GM23338 (cell line): Measurements from ENCODE around the gene DYRK4. TPM values are rescaled to one million over a fixed set of nuclear protein-coding genes. Genes with fewer than 3 reads are reported as not detected.

Experiments
- ATAC-seq: fragments of 200-7000 bp; cut with Tn5 transposase; 3 replicates; pipeline ENCODE4 v1.9.1; 2020
- DNase-seq: peaks from one replicate; pipeline ENCODE4 v3.0.0-alpha.2; 2015; ENCODE audit warnings: low spot score
- H2AFZ ChIP-seq: fragments of 200-600 bp; sonication (generic); 2 replicates; pipeline ENCODE4 v1.8.0; 2016; ENCODE audit warnings: antibody characterized with exemption, mild to moderate bottlenecking, moderate library complexity
- H3F3A ChIP-seq: fragments of 200-600 bp; sonication (generic); replicated peaks from 2 replicates; pipeline ENCODE4 v1.8.0; 2017; ENCODE audit warnings: antibody characterized with exemption, mixed run types, low read depth
- H3K27ac ChIP-seq: fragments of 200-600 bp; sonication (generic); 2 replicates; pipeline ENCODE4 v1.6.1; 2016; ENCODE audit warnings: low read depth
- H3K27me3 ChIP-seq: fragments of 200-600 bp; sonication (generic); 2 replicates; pipeline ENCODE4 v1.8.0; 2016; ENCODE audit warnings: mild to moderate bottlenecking, mixed run types, moderate library complexity; ENCODE audit not compliant: insufficient read depth
- H3K36me3 ChIP-seq: fragments of 200-600 bp; sonication (generic); 2 replicates; pipeline ENCODE4 v1.8.0; 2016; ENCODE audit warnings: mild to moderate bottlenecking; ENCODE audit not compliant: insufficient read depth
- H3K4me1 ChIP-seq: fragments of 200-600 bp; sonication (generic); 2 replicates; pipeline ENCODE4 v1.8.0; 2016; ENCODE audit warnings: mild to moderate bottlenecking, moderate library complexity; ENCODE audit not compliant: insufficient read depth
- H3K4me2 ChIP-seq: fragments of 200-600 bp; sonication (generic); 2 replicates; pipeline ENCODE4 v1.7.1; 2017; ENCODE audit warnings: mixed run types
- H3K4me3 ChIP-seq: fragments of 200-600 bp; sonication (generic); 2 replicates; pipeline ENCODE4 v1.6.1; 2016; ENCODE audit warnings: mixed run types
- H3K79me2 ChIP-seq: fragments of 200-600 bp; sonication (generic); replicated peaks from 2 replicates; pipeline ENCODE4 v1.8.0; 2017; ENCODE audit warnings: mild to moderate bottlenecking; ENCODE audit not compliant: insufficient read depth
- H3K9me2 ChIP-seq: fragments of 200-600 bp; sonication (generic); 2 replicates; pipeline ENCODE4 v1.8.0; 2017; ENCODE audit not compliant: insufficient read depth
- H4K20me1 ChIP-seq: fragments of 200-600 bp; sonication (generic); replicated peaks from 2 replicates; pipeline ENCODE4 v1.8.0; 2017; ENCODE audit warnings: mild to moderate bottlenecking; ENCODE audit not compliant: insufficient read depth
- H3K27ac Mint-ChIP-seq: 2 replicates; pipeline ENCODE4 v1.8.0; 2020; ENCODE audit warnings: inconsistent platforms, mild to moderate bottlenecking, moderate library complexity, mixed read lengths
- H3K27me3 Mint-ChIP-seq: 3 replicates; pipeline ENCODE4 v1.8.0; 2022; ENCODE audit warnings: low read depth, mild to moderate bottlenecking, moderate library complexity, mixed read lengths, inconsistent platforms; ENCODE audit not compliant: insufficient read depth, poor library complexity
- H3K36me3 Mint-ChIP-seq: 3 replicates; pipeline ENCODE4 v1.8.0; 2021; ENCODE audit warnings: low read depth, mild to moderate bottlenecking, inconsistent platforms, moderate library complexity, mixed read lengths
- H3K4me1 Mint-ChIP-seq: 3 replicates; pipeline ENCODE4 v1.8.0; 2020; ENCODE audit warnings: mild to moderate bottlenecking, inconsistent platforms, mixed read lengths
- H3K4me3 Mint-ChIP-seq: 3 replicates; pipeline ENCODE4 v1.8.0; 2021; ENCODE audit warnings: moderate library complexity, mild to moderate bottlenecking, inconsistent platforms, mixed read lengths
- H3K9me3 Mint-ChIP-seq: 3 replicates; pipeline ENCODE4 v1.8.0; 2020; ENCODE audit warnings: moderate library complexity, mild to moderate bottlenecking, inconsistent platforms, mixed read lengths
- CREB1 ChIP-seq: fragments of 250-450 bp; sonication (Bioruptor Pico); IDR thresholded peaks from 2 replicates; pipeline ENCODE4 v1.5.0; 2020; ENCODE audit warnings: low read depth, mild to moderate bottlenecking, moderate library complexity
- EZH2 ChIP-seq: fragments of 200-600 bp; sonication (generic); IDR thresholded peaks from one replicate; pipeline ENCODE4 v1.8.0; 2017; ENCODE audit warnings: antibody characterized with exemption, mild to moderate bottlenecking, low read depth; ENCODE audit not compliant: unreplicated experiment
- EZH2phosphoT487 ChIP-seq: fragments of 200-600 bp; sonication (generic); IDR thresholded peaks from one replicate; pipeline ENCODE4 v1.8.1; 2018; ENCODE audit warnings: antibody characterized with exemption; ENCODE audit not compliant: unreplicated experiment
- ZNF114 ChIP-seq: fragments of 250-450 bp; sonication (Bioruptor Pico); IDR thresholded peaks from 2 replicates; pipeline ENCODE4 v1.5.0; 2020; ENCODE audit warnings: mild to moderate bottlenecking, moderate library complexity
- ZNF331 ChIP-seq: fragments of 250-450 bp; sonication (Bioruptor Pico); IDR thresholded peaks from 2 replicates; pipeline ENCODE4 v1.5.0; 2020; ENCODE audit warnings: low read depth, mild to moderate bottlenecking, moderate library complexity
- polyA plus RNA-seq: library from polyadenylated mRNA; unstranded; fragments of >200 nt; fragmentation: Nextera tagmentation; extraction: Ambion mirVana; gene quantifications from 2 replicates; pipeline ENCODE4 v1.2.1, GENCODE V29; 2016
- total RNA-seq: library from RNA; depleted of rRNA; stranded (reverse); fragments of >200 nt; shearing (Covaris generic); gene quantifications from 2 replicates; pipeline ENCODE4 v1.2.3, GENCODE V29; 2014
- TF ChIP-seq, protein P1 (sequence below), 2 experiments: fragments of 200-600 bp in 1 of 2; sonication (generic) in 1 of 2; conservative IDR thresholded peaks; 2 replicates each; pipeline versions ENCODE4 v1.5.1 to v1.6.1; 2016 to 2017; ENCODE audit warnings: antibody characterized with exemption in 2 of 2, low read depth in 2 of 2, mild to moderate bottlenecking in 2 of 2, moderate library complexity in 1 of 2
- TF ChIP-seq, protein P2 (sequence below): fragments of 250-450 bp; sonication (Bioruptor Pico); IDR thresholded peaks from 2 replicates; pipeline ENCODE4 v1.5.0; 2020; ENCODE audit warnings: mild to moderate bottlenecking, moderate library complexity
- TF ChIP-seq, protein P3 (sequence below): IDR thresholded peaks from one replicate; pipeline ENCODE4 v1.6.1; 2018; ENCODE audit warnings: antibody characterized with exemption; ENCODE audit not compliant: unreplicated experiment
- TF ChIP-seq, protein P4 (sequence below): IDR thresholded peaks from 2 replicates; pipeline ENCODE4 v1.6.1; 2016; ENCODE audit warnings: antibody characterized with exemption

DYRK4 gene
- total and polyA plus RNA-seq, 2 experiments from 2014 or later, result 11.3 to 16.9 TPM

DNA sequence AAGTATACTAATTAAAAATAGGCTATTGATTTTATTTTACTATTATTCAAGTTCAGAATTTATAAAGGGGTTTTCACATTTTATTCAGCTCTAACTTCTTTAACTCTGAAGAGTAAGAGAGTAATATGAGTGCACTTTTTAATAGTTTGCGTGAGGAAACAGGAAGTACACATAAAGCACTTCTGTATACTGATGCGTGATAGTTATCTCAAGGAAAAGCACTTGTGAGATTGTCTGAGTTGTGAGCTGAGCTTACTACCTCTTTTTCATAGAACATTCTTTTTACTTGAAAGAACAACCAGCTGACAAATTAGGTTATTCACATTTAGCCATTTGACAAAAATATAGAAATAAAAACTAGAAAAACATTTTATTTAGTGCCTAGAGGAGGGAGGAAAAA, 21.4 kb upstream of the DYRK4 start:
- Mint-ChIP-seq H3K4me3 (no peak overlapping the region), H3K27me3 (no peaks in the 10 kb centered on the region), H3K9me3 (no peaks in the 10 kb centered on the region; the same call in 2 of the 3 replicates), H3K4me1 (peaks cover 8% of the 10 kb centered on the region), H3K36me3 (peaks cover 26% of the 10 kb centered on the region; the same call in 2 of the 3 replicates), H3K27ac (no peak overlapping the region)
- DNase-seq (no peak), ATAC-seq (no peak)
- peaks cover 13% of the 10 kb centered on the region; the same call in 1 of the 2 replicates for H3K36me3 ChIP-seq
- H3K27ac ChIP-seq, result no peak overlapping the region
- no peak overlapping the region for H3K4me3 ChIP-seq
- H3K4me2 ChIP-seq, result no peak overlapping the region
- no peak for TF ChIP-seq EZH2phosphoT487
- TF ChIP-seq, protein P1, sequence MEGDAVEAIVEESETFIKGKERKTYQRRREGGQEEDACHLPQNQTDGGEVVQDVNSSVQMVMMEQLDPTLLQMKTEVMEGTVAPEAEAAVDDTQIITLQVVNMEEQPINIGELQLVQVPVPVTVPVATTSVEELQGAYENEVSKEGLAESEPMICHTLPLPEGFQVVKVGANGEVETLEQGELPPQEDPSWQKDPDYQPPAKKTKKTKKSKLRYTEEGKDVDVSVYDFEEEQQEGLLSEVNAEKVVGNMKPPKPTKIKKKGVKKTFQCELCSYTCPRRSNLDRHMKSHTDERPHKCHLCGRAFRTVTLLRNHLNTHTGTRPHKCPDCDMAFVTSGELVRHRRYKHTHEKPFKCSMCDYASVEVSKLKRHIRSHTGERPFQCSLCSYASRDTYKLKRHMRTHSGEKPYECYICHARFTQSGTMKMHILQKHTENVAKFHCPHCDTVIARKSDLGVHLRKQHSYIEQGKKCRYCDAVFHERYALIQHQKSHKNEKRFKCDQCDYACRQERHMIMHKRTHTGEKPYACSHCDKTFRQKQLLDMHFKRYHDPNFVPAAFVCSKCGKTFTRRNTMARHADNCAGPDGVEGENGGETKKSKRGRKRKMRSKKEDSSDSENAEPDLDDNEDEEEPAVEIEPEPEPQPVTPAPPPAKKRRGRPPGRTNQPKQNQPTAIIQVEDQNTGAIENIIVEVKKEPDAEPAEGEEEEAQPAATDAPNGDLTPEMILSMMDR (conservative IDR thresholded peaks at IDR 0.05; ENCODE audit: low read depth in 2 of 2), result no peak
- TF ChIP-seq EZH2, result no peak
- TF ChIP-seq, protein P2, sequence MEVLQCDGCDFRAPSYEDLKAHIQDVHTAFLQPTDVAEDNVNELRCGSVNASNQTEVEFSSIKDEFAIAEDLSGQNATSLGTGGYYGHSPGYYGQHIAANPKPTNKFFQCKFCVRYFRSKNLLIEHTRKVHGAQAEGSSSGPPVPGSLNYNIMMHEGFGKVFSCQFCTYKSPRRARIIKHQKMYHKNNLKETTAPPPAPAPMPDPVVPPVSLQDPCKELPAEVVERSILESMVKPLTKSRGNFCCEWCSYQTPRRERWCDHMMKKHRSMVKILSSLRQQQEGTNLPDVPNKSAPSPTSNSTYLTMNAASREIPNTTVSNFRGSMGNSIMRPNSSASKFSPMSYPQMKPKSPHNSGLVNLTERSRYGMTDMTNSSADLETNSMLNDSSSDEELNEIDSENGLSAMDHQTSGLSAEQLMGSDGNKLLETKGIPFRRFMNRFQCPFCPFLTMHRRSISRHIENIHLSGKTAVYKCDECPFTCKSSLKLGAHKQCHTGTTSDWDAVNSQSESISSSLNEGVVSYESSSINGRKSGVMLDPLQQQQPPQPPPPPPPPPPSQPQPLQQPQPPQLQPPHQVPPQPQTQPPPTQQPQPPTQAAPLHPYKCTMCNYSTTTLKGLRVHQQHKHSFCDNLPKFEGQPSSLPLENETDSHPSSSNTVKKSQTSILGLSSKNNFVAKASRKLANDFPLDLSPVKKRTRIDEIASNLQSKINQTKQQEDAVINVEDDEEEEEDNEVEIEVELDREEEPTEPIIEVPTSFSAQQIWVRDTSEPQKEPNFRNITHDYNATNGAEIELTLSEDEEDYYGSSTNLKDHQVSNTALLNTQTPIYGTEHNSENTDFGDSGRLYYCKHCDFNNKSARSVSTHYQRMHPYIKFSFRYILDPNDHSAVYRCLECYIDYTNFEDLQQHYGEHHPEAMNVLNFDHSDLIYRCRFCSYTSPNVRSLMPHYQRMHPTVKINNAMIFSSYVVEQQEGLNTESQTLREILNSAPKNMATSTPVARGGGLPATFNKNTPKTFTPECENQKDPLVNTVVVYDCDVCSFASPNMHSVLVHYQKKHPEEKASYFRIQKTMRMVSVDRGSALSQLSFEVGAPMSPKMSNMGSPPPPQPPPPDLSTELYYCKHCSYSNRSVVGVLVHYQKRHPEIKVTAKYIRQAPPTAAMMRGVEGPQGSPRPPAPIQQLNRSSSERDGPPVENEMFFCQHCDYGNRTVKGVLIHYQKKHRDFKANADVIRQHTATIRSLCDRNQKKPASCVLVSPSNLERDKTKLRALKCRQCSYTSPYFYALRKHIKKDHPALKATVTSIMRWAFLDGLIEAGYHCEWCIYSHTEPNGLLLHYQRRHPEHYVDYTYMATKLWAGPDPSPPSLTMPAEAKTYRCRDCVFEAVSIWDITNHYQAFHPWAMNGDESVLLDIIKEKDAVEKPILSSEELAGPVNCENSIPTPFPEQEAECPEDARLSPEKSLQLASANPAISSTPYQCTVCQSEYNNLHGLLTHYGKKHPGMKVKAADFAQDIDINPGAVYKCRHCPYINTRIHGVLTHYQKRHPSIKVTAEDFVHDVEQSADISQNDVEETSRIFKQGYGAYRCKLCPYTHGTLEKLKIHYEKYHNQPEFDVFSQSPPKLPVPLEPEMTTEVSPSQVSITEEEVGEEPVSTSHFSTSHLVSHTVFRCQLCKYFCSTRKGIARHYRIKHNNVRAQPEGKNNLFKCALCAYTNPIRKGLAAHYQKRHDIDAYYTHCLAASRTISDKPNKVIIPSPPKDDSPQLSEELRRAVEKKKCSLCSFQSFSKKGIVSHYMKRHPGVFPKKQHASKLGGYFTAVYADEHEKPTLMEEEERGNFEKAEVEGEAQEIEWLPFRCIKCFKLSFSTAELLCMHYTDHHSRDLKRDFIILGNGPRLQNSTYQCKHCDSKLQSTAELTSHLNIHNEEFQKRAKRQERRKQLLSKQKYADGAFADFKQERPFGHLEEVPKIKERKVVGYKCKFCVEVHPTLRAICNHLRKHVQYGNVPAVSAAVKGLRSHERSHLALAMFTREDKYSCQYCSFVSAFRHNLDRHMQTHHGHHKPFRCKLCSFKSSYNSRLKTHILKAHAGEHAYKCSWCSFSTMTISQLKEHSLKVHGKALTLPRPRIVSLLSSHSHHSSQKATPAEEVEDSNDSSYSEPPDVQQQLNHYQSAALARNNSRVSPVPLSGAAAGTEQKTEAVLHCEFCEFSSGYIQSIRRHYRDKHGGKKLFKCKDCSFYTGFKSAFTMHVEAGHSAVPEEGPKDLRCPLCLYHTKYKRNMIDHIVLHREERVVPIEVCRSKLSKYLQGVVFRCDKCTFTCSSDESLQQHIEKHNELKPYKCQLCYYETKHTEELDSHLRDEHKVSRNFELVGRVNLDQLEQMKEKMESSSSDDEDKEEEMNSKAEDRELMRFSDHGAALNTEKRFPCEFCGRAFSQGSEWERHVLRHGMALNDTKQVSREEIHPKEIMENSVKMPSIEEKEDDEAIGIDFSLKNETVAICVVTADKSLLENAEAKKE (CRISPR knock-in tag), result no peak
- TF ChIP-seq CREB1, result no peak
- TF ChIP-seq ZNF114 (CRISPR knock-in tag), result no peak
- TF ChIP-seq, protein P3, sequence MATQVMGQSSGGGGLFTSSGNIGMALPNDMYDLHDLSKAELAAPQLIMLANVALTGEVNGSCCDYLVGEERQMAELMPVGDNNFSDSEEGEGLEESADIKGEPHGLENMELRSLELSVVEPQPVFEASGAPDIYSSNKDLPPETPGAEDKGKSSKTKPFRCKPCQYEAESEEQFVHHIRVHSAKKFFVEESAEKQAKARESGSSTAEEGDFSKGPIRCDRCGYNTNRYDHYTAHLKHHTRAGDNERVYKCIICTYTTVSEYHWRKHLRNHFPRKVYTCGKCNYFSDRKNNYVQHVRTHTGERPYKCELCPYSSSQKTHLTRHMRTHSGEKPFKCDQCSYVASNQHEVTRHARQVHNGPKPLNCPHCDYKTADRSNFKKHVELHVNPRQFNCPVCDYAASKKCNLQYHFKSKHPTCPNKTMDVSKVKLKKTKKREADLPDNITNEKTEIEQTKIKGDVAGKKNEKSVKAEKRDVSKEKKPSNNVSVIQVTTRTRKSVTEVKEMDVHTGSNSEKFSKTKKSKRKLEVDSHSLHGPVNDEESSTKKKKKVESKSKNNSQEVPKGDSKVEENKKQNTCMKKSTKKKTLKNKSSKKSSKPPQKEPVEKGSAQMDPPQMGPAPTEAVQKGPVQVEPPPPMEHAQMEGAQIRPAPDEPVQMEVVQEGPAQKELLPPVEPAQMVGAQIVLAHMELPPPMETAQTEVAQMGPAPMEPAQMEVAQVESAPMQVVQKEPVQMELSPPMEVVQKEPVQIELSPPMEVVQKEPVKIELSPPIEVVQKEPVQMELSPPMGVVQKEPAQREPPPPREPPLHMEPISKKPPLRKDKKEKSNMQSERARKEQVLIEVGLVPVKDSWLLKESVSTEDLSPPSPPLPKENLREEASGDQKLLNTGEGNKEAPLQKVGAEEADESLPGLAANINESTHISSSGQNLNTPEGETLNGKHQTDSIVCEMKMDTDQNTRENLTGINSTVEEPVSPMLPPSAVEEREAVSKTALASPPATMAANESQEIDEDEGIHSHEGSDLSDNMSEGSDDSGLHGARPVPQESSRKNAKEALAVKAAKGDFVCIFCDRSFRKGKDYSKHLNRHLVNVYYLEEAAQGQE, result no peak
- TF ChIP-seq, protein P4, sequence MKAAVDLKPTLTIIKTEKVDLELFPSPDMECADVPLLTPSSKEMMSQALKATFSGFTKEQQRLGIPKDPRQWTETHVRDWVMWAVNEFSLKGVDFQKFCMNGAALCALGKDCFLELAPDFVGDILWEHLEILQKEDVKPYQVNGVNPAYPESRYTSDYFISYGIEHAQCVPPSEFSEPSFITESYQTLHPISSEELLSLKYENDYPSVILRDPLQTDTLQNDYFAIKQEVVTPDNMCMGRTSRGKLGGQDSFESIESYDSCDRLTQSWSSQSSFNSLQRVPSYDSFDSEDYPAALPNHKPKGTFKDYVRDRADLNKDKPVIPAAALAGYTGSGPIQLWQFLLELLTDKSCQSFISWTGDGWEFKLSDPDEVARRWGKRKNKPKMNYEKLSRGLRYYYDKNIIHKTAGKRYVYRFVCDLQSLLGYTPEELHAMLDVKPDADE, result no peak
- no peak for TF ChIP-seq ZNF331 (CRISPR knock-in tag)
- no peaks in the 10 kb centered on the region for H3K27me3 ChIP-seq
- no peaks in the 10 kb centered on the region for H4K20me1 ChIP-seq
- H3K4me1 ChIP-seq, result no peaks in the 10 kb centered on the region
- H3K79me2 ChIP-seq, result peaks cover 35% of the 10 kb centered on the region
- H2AFZ ChIP-seq, result no peak overlapping the region
- H3F3A ChIP-seq, result no peaks in the 10 kb centered on the region
- H3K9me2 ChIP-seq, result no peaks in the 10 kb centered on the region
